GM12892 (cell line): ENCODE data around the gene FAM53A.

Source experiments
- POLR2A ChIP-seq: IDR thresholded peaks from 2 replicates; pipeline ENCODE4 v1.6.1; 2011; ENCODE audit warnings: low read depth, low read length, control low read depth
- POLR2AphosphoS5 ChIP-seq: IDR thresholded peaks from 2 replicates; pipeline ENCODE4 v1.6.1; 2011; ENCODE audit warnings: low read depth, low read length, control low read depth
- TAF1 ChIP-seq: IDR thresholded peaks from 2 replicates; pipeline ENCODE4 v1.6.1; 2011; ENCODE audit warnings: low read depth, mild to moderate bottlenecking, control low read depth, low read length, borderline replicate concordance

DNA sequence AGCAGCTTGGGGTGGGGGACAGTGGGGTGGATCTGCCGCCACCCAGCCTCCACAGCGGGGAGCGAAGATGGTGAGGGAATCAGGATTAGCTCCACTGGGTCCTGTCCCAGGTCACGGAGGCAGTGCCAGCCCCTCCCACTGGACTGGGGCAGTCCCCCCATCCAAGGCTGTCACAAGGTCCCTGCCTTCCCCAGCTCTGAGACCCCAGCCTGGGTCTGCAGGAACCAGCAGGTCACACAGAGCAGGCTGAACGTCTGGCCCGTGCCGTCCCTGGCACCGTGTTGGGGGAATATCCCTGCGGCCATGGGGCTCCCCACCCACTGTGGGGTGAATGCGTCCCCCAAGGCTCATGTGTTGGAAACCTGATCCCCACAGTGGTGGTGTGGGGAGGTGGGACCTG is 62.6 kb downstream of the FAM53A start:
- no peak for TF ChIP-seq POLR2AphosphoS5
- no peak for TF ChIP-seq POLR2A
- TF ChIP-seq TAF1: no peak
